Embryonic facial prominence (tissue), 1 donor: ENCODE data around the gene KCTD3.

Experiments
- DNase-seq: peaks from one replicate; pipeline ENCODE4 v3.0.0-alpha.2; 2016; ENCODE audit errors: extremely low spot score

KCTD3 gene

DNA sequence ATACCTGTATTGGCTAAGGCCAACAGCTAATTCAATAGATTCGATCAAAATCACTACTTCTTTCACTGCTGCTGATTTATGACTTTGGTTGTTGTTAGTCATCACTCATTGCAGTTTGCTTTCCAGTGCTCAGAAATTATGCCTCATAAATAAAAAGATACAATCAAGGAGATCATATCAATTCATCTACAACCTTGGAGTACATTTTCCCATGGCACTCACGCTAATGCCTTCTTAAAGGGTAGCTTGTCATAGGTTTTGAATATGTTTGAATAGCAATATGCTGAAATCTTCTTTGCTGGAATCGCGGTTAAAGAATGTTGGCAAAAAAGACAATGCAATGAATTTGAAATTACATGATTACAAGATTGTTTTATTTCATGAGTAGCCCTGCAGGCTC is 89.9 kb downstream of the KCTD3 start:
- DNase-seq = no peak

DNA sequence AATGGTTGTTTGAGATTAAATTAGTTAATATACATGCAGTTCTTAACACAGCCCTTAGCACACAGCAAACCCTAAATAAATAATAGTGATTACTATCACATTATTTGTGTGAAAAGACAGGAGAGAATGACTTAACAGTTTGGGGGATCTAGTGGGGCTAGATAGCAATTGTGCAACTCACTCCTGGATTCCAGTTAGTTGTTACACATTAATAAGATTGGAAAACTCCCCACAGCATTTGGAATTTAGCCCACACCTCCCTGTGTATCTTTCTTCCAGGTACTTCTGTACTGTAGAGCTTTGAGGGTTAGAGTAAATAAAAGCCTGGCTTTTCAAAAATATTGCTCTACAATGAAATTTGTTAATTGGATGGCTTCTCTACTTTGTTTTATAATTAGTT is 93.2 kb downstream of the KCTD3 start:
- no peak for DNase-seq

GRCh38 chr1:215661033-215661432 is 93.9 kb downstream of the KCTD3 start:
- DNase-seq = no peak

DNA sequence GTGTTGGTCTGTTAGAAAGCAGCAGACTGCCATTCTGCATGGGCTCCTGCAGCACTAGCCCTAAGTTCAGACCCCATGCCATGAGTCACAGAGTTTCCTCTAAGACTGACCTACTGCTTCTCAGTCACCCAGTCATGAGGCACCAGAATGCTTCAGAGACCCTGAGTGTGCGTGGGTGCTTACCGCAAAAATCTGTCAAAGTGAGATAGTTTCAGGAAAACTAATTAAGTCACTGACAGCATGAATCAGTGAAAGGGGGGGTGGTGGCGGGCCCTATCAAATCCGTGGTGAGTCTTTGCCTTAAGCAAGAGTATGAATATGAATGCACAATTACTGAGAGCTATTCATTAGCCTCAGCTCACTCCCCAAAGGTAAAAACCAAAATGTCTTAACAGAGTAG is 98.1 kb downstream of the KCTD3 start:
- no peak for DNase-seq

- no peak for DNase-seq
Observed at GRCh38 chr1:215667761-215668160, 100.7 kb downstream of the KCTD3 start.

DNA sequence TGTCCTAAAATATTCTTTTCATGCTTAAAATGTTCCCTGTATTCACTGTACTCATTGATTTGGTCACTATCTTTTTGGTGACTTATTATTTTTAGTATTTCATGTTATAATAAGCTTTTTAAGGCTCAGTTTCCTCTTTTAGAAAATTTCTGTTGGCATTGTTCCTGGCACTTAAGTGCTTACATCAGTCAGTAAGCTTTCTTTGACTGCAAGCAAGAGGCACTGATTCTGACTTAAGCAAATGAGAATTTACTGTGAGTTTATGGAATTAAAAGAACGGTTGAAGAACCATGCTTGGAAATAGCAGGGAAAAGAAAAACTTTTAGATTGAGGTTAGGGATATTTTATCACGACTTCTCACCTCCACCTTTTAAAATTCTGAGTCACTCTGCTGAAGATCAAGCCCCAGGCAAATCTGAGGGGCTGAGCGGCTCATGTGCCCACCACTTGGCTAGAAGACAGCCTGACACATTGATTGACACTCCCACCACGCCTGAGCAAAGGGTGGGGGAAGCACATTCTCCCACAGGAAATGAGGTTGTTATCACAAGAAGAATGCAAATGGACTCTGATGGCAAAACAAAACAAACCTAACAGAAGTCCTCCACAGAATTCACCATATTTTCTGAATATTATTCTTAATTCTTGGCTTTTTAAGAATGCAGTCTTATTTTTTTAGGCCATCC is 102.8 kb downstream of the KCTD3 start:
- no peak for DNase-seq
